Skeletal muscle tissue (tissue), 4 donors: ENCODE data around the gene HAO1. TPM values are rescaled to one million over a fixed set of nuclear protein-coding genes. Genes with fewer than 3 reads are reported as not detected.

ENCODE experiments used
- H3K27ac ChIP-seq: one replicate; pipeline ENCODE4 v1.7.0; 2013; ENCODE audit warnings: mild to moderate bottlenecking, low read depth, low read length, inconsistent platforms
- H3K27me3 ChIP-seq, 3 donors: one replicate each; pipeline ENCODE4 v1.7.0; 2013; ENCODE audit warnings: low read length in 3 of 3; ENCODE audit not compliant: control insufficient read depth in 3 of 3, insufficient read depth in 3 of 3
- H3K36me3 ChIP-seq, 3 donors: one replicate each; pipeline ENCODE4 v1.7.0; 2013; ENCODE audit warnings: low read length in 3 of 3; ENCODE audit not compliant: control insufficient read depth in 3 of 3, insufficient read depth in 3 of 3
- H3K4me1 ChIP-seq, 3 donors: one replicate each; pipeline ENCODE4 v1.7.0; 2013; ENCODE audit warnings: low read length in 3 of 3, mild to moderate bottlenecking in 3 of 3; ENCODE audit not compliant: control insufficient read depth in 3 of 3, insufficient read depth in 3 of 3
- H3K4me3 ChIP-seq, 3 donors: one replicate each; pipeline ENCODE4 v1.7.0; 2013; ENCODE audit warnings: low read length in 3 of 3
- H3K9ac ChIP-seq, 3 donors: one replicate each; pipeline ENCODE4 v1.7.0; 2013; ENCODE audit warnings: low read length in 3 of 3, mild to moderate bottlenecking in 3 of 3, moderate library complexity in 2 of 3, low read depth in 1 of 3
- H3K9me3 ChIP-seq, 3 donors: one replicate each; pipeline ENCODE4 v1.7.0; 2013; ENCODE audit warnings: low read length in 3 of 3; ENCODE audit not compliant: control insufficient read depth in 3 of 3
- total RNA-seq: library from RNA; depleted of rRNA; stranded (reverse); fragments of >200 nt; gene quantifications from one replicate; pipeline ENCODE4 v1.2.3, GENCODE V29; 2014
- donor health status: Osteomylitis.

HAO1 gene
- total RNA-seq, 1 donor from 2014 or later, result not detected

DNA sequence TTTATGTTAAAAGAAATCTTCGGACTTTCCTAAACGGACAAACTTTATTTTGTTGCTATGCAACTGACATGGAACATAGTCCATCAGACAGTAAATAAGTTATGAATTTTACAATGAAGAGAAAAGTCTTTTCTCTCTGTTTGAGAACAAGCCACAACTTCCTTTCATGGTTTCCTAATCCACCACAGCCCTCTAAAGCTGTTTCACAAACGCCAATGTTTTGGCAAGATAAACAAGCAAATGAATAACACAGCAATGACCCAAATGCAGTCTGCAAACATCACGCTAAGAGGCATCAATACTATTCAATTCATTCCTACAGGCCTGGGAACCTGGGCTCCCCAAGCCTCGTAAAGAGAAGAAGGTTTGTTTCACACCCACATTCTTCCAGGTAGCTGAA, 60.4 kb downstream of the HAO1 start:
- no peaks in the 10 kb centered on the region for H3K36me3 ChIP-seq
- no peaks in the 10 kb centered on the region for H3K4me1 ChIP-seq
- H3K9ac ChIP-seq, result no peak overlapping the region
- H3K27ac ChIP-seq, result no peak overlapping the region
- no peak overlapping the region for H3K4me3 ChIP-seq
- no peaks in the 10 kb centered on the region for H3K9me3 ChIP-seq
- peaks cover 0 to 2% (median 0%) of the 10 kb centered on the region in 3 donors for H3K27me3 ChIP-seq

DNA sequence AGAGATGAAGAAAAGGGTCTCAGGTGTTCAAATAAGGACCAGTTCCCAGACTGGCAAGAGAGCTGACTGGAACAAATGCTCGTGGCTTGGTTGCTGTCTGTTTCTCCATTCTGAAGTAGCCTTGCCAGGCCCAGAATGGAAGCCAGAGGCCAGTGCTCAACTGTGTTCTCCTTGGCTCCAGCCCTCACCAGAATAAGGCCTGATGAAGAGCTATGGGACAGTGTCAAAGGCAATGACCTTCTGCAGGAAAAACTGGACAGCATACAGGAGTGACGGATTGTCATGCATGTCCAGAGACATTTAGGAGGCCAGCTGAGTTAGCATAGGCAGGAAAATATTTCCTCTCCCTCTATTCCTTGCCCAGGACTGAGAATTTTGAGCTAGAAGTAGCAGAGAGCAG, 72.2 kb downstream of the HAO1 start:
- Histone ChIP-seq H3K36me3 (no peaks in the 10 kb centered on the region), H3K27me3 (no peaks in the 10 kb centered on the region), H3K27ac (no peak overlapping the region), H3K4me1 (no peaks in the 10 kb centered on the region), H3K9me3 (no peaks in the 10 kb centered on the region), H3K4me3 (no peak overlapping the region), H3K9ac (no peak overlapping the region)

DNA sequence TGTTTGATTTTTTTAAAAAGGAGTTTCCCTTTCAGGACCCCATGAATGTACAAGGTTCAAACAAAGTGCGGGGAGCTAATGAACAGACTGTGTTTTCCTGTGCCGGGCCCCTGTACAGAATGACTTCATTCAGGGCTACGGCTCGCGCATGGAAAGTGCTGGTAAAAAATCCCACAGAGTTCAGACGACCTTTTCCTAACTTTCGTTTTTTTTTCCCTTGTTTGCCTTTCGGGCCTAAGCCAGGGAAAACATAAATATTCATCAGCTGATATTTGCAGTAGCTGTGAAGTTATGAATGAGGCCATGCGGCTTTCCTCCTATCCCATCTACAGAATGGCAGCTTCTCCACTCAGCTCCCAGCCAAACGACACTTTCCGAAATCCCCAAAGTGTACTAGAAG, 74.0 kb downstream of the HAO1 start:
- H3K4me3 ChIP-seq, result no peak overlapping the region
- no peaks in the 10 kb centered on the region for H3K4me1 ChIP-seq
- no peaks in the 10 kb centered on the region for H3K27me3 ChIP-seq
- H3K27ac ChIP-seq, result no peak overlapping the region
- H3K36me3 ChIP-seq, result no peaks in the 10 kb centered on the region
- no peaks in the 10 kb centered on the region for H3K9me3 ChIP-seq
- H3K9ac ChIP-seq, result no peak overlapping the region

DNA sequence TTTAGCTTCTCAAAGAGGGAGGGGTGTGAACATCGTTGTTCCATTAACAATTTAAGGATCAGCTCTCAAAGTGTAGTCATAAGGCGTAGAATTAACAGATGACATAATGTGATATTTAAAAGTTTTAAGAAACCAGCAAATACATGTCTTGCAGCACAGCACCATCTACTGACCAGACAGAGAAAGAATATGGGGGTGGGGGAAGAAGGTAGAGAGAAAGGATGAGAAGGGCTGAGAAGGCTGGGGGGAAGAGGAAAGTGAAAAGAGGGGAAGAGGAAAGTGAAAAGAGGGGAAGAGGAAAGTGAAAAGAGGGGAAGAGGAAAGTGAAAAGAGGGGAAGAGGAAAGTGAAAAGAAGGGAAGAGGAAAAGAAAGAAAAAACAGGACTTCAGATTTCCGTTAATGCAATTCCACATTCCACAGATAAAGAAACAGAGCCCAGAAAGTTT, 80.9 kb downstream of the HAO1 start:
- Histone ChIP-seq H3K4me3 (no peak overlapping the region), H3K9me3 (no peaks in the 10 kb centered on the region), H3K27me3 (no peaks in the 10 kb centered on the region), H3K36me3 (no peaks in the 10 kb centered on the region), H3K4me1 (peaks cover 0 to 4% (median 4%) of the 10 kb centered on the region in 3 donors), H3K9ac (no peak overlapping the region), H3K27ac (no peak overlapping the region)

DNA sequence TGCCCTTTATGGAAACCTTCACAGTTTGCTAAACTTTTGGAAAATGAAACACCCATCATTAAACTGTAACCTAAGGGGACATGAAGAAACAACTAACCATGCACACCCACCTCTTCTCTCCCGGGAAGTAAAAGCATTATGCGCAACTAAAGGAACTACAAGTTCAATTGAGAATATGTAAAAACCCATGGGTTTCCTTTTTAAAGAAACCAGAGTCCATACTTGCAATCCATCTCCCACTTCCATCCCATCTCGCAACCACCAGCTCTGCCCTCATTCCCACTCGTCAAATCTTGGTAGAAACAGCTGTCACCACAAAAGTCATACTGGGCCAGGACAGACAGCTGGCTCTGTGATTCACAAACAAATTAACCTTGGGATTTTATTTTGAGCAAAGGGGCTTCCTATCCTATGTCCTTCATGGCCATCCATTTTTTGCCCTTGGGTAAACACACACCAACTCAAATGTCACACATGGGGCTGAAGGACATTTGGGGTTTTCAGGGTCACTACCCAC, 81.5 kb downstream of the HAO1 start:
- Histone ChIP-seq H3K4me3 (no peak overlapping the region), H3K36me3 (no peaks in the 10 kb centered on the region), H3K4me1 (peaks cover 0 to 4% (median 4%) of the 10 kb centered on the region in 3 donors), H3K27ac (no peak overlapping the region), H3K9me3 (no peaks in the 10 kb centered on the region), H3K9ac (no peak overlapping the region), H3K27me3 (no peaks in the 10 kb centered on the region)

DNA sequence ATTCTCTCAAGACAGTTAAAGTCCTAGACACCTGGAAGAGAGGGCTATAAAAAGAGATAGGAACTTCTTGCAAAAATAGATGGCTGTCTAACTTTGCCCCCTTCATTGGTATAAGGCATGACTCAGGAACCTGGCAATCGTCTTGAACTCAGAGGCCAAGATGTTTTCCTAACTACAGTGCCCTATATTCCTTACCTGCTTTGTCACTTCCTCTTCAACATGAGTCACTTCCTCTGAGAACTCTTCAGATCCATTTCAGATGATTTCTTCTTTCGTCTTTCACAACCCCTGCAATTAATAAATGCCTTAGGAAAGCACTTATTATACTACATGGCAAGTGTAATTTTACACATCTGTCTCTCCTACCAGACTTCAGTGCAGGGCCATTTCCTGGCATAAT, 83.5 kb downstream of the HAO1 start:
- Histone ChIP-seq H3K4me1 (peaks cover 0 to 4% (median 4%) of the 10 kb centered on the region in 3 donors), H3K9me3 (no peaks in the 10 kb centered on the region), H3K36me3 (no peaks in the 10 kb centered on the region), H3K4me3 (no peak overlapping the region), H3K27ac (no peak overlapping the region), H3K9ac (no peak overlapping the region), H3K27me3 (no peaks in the 10 kb centered on the region)

DNA sequence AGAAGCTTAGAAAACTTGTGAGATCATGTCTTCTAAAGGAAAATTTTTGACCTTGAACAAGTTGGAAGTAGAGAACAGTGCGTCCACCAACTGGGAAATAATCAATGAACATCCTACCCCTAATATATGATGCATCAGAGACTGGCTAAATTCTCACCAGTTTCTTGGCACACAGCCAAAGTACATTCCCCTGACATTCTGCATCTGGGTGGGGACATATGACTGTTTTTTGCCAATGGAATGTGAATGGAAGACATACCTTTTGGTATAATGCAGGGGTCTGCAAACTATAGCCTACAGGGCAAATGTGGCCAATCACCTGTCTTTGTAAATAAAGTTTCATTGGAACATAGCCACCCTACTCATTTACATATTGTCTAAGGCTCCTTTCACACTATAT, 84.7 kb downstream of the HAO1 start:
- Histone ChIP-seq H3K9ac (no peak overlapping the region), H3K27me3 (no peaks in the 10 kb centered on the region), H3K36me3 (no peaks in the 10 kb centered on the region), H3K9me3 (no peaks in the 10 kb centered on the region), H3K27ac (no peak overlapping the region), H3K4me3 (no peak overlapping the region), H3K4me1 (peaks cover 0 to 4% (median 4%) of the 10 kb centered on the region in 3 donors)

DNA sequence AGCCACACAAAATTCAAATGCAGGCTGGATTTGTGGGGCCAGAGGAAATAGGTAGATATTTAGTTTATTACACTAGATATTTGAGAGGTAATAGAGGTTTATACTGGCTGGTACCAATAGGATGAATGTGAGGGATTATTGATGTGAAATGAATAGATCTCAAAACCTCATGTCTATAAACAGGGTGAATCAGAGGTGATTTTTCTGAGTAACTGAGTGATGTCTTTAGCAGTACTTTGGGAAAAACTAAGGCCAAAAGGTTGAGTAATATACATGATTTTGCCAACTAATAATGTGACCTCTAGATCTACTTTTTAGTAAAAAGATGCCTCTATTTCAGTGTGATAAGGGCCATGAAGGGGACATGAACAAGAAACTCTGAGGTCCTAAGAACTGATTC, 86.8 kb downstream of the HAO1 start:
- Histone ChIP-seq H3K27ac (no peak overlapping the region), H3K27me3 (no peaks in the 10 kb centered on the region), H3K4me1 (no peaks in the 10 kb centered on the region), H3K36me3 (no peaks in the 10 kb centered on the region), H3K9ac (no peak overlapping the region), H3K4me3 (no peak overlapping the region), H3K9me3 (no peaks in the 10 kb centered on the region)

DNA sequence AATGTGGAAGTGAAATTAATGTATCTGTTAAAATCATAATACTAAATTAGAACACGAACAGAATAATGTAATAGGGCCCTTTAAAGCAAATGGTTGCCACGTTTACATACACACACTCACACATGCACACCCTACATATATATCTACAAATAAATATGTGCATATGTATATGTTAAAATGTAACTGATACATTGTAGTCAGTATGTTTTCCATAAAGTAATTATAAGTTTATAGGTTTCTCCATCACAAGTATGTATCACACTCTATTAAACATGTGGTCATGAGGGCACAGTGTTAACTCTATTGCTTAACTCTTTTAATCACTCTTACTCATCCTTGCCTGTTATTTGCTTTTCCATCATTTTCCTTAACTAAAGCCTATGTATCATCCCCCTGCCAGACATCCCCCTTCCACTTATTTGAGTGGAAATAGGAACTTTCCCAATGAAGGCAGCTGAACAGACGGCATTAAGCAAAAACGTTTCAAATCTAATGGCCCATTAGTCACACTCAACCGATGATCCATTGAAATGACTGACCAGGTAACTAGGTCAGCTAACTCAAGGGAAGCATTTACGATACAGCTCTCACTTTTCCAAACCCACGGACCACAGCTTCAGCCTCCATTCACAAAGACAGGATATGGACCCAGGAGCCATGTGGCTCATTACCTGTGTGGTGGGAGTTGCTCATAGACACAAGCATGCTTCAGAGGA, 89.3 kb downstream of the HAO1 start:
- no peak overlapping the region for H3K4me3 ChIP-seq
- H3K9ac ChIP-seq, result no peak overlapping the region
- H3K36me3 ChIP-seq, result no peaks in the 10 kb centered on the region
- no peak overlapping the region for H3K27ac ChIP-seq
- no peaks in the 10 kb centered on the region for H3K9me3 ChIP-seq
- no peaks in the 10 kb centered on the region for H3K27me3 ChIP-seq
- no peaks in the 10 kb centered on the region for H3K4me1 ChIP-seq

DNA sequence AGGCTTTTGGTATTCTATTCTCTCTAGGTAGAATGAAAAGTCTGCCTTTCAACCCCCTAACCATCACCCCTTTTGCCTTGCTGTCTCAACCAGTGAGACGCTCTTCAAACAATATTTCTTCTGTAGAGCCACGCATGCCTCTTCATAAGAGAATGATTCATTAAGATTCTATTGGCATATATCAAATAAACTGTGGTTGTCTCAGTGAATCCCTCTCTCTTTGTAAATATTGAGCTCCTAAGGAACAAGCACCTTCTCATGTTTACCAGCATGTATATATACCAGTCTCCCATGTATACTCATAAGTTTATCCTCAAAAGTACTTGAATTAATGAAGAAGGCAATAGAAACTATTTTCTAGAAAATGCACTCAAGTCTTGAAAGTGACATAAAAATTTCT, 90.6 kb downstream of the HAO1 start:
- Histone ChIP-seq H3K4me1 (no peaks in the 10 kb centered on the region), H3K4me3 (no peak overlapping the region), H3K27me3 (no peaks in the 10 kb centered on the region), H3K36me3 (no peaks in the 10 kb centered on the region), H3K27ac (no peak overlapping the region), H3K9me3 (no peaks in the 10 kb centered on the region), H3K9ac (no peak overlapping the region)
